Activated naive CD4-positive, alpha-beta T cell (primary cell): ENCODE measurements around the gene KRT83.
"Not testable (repeated sequence)": the region's sequence is repeated elsewhere in the genome, so short reads cannot be mapped to it uniquely, and the experiment has no call there.

Source experiments
- DNase-seq, 4 experiments: peaks; one replicate each; lab custom pipeline; 2025; lab: John Stamatoyannopoulos, UW

KRT83 gene

DNA sequence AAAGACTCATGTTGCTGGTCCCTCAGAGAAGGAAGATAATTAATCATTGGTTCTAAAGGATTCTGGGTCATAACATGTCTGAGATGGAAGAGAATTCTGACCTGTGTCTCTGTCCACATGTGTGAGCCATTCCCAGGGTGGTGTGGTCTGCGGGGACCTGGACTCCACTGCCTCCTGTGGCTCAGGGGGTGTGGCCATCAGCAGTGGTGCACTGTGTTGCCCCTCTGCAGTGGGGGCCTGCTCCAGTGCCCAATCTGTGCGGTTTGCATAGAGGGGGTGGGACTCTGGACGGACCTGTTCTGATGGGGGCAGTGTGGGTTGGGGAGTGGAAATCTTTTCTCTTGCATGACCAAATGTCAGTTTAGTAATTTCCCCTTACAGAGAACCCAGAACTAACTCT is 32.6 kb upstream of the KRT83 start:
- no peak for DNase-seq

DNA sequence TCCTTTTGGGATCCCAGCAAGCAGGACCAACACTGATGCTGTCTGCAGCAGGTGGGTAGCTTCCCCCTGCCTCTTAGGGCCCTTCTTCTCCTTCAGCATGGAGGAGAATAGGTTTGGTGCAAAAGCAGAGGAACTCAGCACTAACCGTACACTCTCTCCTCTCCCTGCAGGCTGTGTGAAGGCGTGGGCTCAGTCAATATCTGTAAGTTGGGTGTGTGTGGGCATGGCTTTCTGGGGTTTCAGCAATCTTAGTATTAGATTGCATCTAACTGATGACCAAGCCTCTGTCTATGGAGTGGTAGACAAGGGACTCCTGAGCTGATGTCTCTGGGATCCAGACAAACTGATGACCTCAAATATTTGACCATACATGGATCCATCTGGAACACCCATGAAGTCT is 31.8 kb upstream of the KRT83 start:
- DNase-seq, result no peak

DNA sequence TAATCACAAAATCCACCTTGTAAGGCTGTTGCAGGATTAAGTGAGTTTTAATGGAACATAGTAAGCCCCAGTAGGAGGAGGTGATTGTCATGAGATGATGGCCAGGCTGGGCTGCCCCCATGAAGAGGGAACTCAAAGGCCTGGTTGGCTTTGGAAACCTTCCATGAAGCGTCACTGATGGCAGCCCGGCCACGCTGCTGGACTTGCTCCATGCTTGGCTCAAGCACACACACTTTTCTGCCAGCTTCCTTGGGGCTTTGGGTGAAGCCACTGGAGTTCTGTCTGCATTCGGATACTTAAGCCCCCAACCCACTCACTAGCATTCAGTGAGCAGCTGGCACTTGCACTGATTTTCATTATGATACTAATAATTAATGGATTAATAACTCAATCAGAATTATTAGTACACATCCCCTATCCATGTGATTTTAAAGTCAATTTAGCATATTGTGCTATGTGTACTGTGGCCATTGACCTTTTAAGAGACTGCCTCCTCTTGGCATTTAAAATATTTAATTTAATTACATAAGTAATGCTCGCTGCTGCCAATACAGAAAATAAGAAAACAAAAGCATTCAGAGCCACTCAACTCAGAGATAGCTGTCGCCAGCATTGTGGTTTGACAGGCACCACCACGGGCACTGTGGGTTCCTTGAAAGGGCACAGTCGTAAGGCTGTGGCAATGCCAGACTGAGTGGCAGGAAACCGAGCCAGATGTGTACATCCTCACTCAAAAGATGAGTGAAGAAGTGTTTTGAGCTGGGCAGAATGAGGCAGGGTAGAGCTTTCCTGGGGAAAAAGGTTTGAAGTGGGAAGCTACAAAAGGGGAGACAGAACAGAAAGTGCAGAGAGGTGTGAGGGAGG is 30.2 kb upstream of the KRT83 start:
- peak in 2 of 4 experiments; percentile 46 to 52 for DNase-seq

DNA sequence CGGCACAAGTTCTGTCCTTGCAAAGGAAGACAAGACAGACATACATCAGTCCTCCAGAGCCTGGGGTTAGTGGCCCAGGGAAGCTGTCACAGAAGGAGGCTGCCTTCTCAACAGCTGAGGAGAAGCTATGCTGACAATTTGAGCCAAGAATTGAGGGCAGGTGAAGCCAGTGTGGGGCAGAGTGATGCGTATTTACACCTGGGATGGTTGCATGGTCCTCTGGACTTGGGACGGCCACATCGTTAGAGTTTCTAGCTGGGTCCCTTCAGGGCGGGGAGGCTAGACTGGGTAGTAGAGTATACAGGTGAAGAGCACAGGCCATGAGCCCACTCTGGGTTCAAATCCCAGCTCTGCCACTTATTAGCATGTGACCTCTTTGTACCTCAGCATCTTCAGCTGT is 29.6 kb upstream of the KRT83 start:
- DNase-seq, result no peak

DNA sequence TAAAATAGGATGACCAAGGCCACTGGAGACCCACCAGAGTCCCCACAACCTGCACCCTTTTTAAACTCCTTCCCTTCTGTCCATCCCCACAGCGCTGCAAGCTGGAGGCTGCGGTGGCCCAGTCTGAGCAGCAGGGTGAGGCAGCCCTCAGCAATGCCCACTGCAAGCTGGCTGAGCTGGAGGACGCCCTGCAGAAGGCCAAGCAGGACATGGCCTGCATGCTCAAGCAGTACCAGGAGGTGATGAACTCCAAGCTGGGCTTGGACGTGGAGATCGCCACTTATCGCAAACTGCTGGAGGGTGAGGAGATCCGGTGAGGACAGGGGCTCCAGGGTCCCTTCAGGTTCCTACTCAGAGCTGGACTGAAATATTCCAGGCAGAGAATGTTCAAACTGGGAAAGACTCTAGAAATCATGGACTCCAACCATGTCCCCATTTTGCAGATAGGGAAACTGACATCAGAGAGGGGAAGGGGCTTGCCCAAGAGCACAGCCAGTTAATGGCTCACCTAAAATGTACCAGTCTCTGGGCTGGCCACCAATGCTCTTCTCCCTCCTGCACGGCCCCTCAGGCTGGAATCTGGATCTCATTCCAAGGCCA is 28.9 kb upstream of the KRT83 start:
- DNase-seq, result no peak

DNA sequence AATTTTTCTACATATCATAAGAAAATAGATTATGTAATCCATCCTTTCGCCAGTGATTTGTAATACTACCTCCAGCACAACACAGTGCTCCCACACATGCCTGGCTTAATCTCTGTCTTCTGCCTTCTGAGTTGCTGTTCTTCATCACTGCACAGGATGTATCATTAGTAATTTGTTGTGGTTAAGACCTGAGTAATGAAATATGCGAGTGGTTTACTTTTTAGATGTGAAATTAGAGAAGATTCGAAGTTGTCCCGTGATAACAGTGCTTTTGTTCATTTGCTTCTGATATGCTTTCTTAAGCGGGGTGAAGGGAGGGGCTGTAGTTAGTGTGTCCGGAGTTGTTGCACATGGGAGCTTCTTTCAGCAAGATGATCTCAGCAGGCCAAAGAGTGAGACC is 28.0 kb upstream of the KRT83 start:
- no peak for DNase-seq

DNA sequence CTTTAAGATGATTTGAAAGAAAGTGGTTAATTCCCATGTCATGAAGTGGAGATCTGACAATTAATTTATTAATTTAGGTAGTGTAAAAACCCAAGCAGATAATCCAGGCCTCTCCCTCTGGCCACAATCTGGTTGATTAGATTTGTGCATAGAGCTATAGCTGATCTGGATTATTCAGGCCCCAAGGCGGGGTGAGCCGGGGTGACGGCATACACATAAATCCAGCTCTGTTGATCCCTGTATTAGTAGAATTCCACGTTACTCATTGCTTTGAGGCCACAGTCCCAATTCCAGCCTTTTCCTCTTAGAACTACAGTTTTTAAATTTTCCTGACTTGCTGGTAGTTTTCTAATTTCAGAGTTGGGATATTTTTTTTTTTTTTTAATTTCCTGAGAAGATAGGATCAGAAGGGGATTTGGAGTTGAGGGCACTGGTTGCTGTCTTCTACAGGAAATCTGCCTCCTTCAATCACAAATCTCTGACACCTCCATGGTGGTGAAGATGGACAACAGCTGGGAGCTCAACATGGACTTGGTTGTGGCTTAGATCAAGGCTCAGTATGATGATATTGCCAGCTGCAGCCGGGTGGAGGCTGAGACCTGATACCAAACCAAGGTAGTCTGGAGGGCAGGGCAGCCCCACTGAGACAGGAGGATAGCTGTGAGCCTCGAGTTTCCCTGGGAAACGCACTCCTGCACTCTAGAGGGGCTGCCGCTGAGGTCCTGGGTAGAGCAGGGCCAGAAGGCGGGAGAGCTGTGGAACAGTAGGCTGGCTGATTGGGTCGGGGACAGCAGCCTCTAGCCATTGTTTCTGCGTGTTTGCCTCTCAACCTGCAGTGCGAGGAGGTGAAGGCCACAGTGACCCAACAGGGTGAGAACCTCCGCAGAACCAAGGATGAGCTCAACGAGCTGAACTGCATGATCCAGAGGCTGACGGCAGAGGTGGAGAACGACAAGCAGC is 26.6 kb upstream of the KRT83 start:
- no peak for DNase-seq

DNA sequence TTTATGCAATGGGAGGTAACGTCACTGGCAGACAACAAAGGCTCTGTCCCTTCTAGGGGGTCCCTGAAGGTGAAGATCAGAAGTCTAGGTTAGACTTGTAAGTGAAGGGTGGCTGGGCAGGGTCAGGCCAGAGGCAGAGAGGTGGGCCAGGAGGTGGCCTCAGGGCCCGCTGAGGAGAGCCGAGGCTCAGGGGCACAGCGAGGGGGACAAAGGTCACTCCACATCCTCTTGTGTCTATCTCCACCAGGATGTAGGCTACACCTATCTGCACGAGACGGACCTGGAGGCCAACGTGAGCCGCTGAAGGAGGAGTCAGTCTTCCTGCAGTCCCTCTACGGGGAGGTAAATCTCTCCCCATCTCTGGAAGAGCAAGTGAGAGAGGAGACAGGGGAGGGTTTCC is 25.8 kb upstream of the KRT83 start:
- DNase-seq, result no peak

DNA sequence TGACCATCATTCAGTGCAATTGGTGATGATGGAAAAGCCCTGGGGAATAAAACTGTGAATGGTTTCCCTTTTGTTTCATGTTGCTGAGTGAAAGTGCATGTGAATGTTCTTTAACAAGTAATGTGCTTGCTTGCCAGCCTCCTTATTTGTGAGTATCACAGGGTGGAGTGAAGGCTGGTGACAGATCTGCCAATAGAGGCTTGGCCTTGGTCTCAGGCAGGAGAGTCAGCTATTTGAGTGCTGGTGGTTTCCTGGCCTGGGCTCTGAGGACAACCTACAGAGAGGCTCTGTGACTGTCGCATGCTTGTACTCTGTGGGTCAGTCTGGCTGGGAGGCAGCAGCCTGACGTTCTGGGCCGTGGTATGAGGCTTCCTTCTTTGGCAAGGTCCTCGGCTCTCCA is 25.4 kb upstream of the KRT83 start:
- no peak for DNase-seq

DNA sequence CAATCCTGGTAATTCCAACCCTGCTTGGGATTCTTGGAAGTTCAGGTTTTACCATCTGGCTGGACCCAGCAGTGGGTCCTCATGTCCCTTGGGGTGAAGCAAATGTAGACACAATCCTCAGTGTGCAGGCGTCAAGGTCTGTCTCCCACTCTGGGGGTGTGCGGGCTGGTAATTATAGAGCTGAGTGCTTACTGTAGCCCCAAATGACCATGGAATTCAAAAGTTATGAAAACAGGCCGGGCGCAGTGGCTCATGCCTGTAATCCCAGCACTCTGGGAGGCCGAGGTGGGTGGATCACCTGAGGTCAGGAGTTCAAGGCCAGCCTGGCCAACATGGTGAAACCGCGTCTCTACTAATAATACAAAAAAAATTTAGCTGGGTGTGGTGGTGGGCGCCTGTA is 23.8 kb upstream of the KRT83 start:
- not testable (repeated sequence) for DNase-seq

DNA sequence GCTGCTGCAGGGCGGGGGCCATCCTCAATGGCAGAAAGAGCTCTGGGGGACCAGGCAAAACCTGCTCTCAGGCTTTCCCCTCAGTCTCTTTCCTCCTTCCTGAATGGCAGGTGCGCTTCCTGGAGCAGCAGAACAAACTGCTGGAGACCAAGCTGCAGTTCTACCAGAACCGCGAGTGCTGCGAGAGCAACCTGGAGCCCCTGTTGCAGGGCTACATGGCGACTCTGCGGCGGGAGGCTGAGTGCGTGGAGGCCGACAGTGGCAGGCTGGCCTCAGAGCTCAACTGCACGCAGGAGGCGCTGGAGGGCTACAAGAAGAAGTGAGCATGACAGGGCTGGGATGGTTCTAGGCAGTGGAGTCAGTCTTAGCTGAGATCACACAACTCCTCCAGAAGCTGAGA is 22.9 kb upstream of the KRT83 start:
- no peak for DNase-seq

DNA sequence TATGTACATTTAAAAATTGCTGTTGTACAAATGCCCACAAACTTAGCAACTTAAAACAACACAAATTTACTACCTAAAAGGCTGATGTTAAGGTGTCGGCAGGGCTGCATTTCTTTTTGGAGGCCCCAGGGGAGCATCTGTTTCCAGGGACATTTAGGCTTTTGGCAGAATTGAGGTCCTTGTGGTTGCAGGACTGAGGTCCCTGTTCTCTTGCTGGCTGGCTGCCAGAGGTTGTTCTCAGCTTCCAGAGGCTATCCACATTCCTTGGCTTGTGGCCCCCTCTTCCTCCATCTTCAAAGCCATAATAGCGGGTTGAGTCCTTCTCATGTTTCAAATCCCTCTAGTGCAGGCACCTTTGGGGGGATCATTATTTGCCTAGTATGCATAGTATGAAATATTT is 22.4 kb upstream of the KRT83 start:
- DNase-seq, result no peak

DNA sequence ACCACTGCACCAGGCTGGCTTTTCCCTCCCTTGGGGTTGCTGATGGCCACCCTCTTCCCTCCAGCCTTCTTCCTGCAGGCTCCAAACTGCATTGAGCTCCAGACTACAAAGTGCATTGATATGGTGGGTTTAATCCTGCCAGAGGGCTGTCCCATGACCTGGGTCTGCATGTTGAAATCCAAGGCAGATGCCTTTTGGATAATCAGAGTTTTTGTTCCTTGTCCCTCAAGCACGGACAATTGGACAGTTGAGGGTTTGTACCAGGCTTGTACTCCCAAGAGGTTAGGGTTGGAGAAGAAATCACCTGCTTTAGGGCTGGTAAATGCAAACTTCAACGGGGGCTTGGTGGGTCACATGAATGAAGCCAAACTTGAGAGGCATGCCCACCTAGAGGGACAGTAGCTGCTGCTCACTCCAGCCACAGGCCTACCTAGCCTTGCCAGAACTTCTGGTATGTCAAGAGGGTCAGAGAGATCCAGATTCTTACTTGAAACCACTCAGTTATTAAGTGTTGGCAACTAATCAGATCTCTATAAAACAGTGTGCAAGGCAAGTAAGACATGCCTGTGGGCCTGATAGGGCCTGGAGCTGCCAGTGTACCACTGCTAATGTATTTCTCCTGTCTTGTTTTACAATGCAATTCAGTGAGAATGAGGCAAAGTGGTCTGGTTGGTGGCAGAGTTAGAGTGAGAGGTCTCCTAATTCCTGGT is 21.7 kb upstream of the KRT83 start:
- no peak for DNase-seq

DNA sequence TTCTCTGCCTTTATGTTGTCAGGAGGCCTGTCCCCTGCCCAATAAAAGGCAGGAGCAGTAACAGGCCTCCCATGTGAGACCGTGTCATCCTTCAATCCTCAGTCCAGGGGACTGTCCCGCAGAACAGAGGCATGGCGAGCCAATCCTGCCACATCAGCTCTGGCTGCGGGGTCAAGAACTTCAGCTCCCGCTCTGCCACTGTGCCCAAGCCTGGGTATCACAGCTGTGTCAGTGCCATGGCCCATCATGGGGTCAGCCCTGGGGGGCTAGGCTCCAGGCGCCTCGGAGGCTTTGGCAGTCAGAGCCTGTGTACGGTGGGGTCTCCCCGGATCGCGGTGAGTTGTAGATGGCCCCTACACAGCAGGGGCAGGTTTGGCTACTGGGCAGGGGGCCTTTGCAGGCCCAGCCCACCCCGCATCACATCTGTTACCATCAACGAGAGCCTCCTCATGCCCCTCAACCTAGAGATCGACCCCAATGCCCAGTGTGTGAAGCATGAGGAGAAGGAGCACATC is 19.9 kb upstream of the KRT83 start:
- no peak for DNase-seq

DNA sequence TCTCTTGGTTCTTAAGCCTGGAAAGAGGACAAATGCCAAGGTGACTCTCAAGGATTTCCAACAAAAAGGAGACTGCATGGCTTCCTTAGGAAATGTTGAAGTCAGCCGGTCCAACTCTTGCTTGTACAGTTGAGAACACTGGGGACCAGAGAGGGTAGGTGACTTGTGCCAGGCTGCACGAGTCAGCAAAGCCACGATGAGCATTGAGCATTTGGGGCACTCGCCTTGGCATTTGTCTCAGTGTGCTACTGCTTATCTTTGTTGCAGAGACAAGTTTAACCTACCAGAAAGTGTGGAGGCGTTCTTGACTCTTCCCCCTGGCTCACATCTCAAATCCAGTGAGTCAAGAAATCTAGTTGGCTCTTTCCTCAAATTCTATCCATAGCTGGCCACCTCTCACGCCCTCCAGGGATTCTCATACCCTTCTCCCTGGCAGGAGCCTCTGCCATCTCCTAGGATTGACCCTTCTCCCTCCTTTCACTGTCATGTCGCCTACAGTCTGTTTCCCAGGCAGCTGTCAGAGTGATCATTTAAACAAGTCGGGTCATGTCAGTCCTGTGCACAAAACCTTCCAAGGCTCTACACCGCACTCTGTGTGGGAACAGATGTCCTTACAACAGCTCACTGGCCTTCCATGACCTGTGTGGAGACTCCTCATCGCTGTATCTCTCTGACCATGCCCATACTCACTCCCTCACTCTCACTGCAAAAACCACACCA is 17.2 kb upstream of the KRT83 start:
- DNase-seq, result no peak

DNA sequence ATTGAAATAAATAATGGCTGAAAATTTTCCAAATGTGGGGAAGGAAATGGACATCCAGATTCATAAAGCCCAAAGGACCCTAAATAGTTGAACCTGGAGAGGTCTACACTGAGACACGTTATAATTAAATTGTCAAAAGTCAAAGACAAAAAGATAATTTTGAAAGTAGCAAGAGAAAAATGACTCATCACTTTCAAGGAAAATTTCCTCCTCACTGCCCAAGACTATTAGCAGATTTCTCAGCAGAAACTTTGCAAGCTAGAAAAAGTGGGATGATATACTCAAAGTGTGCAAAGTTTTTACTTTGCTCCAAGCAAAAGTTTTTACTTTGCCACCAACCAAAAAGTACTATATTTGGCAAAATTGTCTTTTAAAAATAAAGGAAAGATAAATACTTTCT is 15.9 kb upstream of the KRT83 start:
- no peak for DNase-seq

DNA sequence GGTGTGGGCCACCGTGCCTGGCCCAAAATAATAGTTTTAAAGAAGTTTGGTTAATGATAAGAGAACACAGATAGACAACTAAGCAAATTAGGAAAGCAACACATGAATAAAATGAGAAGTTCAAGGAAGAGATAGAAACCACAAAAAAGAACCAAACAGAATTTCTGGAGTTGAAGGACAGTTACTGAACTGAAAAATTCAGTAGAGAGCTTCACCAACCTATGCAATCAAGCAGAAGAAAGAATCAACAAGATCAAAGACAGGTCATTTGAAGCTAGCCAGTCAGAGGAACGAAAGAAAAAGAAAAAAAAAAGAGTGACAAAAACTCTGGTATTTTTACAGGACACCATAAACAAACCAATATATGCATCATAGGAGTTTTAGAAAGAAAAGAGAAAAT is 15.4 kb upstream of the KRT83 start:
- DNase-seq, result no peak

DNA sequence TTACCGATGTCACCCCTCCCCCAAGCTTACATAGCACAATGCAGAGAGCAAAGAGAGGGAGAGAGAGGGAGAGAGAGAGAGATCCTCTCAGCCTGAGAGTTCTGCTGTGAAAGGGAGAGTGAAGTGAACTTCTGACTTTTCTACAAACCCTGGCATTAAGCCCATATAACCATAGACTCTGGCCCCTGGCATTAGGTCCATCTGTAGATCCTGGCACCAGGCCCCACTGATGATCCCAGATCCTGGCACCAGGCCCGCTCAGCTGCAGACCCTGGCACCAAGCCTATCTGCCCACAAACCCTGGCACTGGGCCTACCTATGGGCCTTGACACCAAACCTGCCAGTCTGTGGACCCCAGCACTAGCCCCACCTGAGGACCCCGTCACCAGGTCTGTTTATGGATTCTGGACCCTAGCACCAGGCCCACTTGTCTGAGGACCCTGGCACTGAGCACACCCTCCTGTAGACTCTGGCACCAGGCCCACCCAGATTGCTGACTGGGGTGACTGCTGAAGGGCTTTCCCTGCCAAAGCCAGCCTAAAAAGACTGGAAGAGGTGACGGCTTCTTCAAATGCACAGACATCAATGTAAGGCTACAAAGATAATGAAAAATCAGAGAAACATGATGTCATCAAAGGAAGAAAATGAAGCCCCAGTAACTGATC is 14.5 kb upstream of the KRT83 start:
- DNase-seq, result no peak

DNA sequence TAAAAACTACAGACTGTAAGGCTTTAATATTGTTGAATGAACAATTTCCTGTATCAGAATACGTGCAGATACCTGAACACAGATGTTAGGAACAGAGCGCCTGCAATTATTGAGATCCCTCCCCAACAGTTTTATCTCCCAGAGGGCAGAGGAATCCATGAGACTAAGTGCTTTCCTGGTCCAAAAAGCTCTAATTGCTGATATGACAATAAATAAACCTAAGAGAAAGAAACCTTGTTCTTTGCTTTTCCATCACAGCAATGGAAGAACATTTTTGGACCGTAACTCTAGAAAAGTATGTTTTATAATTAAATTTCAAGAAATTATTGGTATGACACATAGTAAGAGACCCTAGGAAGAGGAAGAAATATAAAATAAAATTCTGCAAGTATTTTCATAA is 13.0 kb upstream of the KRT83 start:
- no peak for DNase-seq

DNA sequence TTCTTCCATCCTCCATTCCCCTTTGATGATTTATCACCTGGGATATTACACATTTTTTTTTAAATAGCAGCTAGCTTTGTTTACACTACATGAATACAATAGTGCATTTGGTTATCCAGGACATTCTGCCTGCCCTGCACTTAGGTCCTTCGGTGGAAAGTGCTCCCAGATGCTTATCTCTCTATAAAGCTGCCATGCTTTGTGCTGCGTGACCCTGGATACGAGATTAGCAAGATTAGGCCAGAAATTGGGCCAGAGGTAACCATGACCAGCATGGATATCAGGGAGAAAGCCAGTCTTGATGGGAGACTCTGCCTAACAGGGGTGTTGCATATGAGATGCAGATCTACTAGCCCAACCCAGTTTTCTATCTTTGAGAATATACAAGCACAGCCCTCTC is 12.1 kb upstream of the KRT83 start:
- no peak for DNase-seq

DNA sequence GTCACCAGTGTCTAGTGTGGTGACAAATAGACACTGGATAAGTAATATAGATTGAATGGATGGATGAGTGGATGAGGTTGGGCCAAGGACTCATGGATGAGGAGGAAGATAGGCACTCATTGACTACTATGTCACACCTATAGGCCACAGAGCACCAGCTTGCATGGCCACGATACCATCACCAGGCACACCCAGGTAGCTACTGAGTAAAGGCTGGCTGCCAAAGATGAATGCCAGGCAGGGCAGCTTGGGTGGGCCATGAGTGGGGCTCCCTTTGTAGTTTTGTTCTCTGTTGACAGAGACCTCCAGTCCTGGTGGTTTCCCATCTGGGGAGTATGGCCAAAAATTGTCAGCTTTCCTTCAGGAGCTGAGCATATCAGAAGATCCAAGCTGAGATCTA is 11.2 kb upstream of the KRT83 start:
- DNase-seq, result no peak
